IMR-90 (cell line): ENCODE measurements around the gene SLC6A7. TPM values are rescaled to one million over a fixed set of nuclear protein-coding genes. Genes with fewer than 3 reads are reported as not detected.

Experiments
- ATAC-seq: fragments of 200-7000 bp; cut with Tn5 transposase; 2 replicates; pipeline ENCODE4 v1.9.1; 2020; ENCODE audit warnings: low read depth, mild to moderate bottlenecking, moderate library complexity
- BruUV-seq: library from RNA; stranded (reverse); fragments of 400-500 nt; replicated peaks from 2 replicates; lab custom pipeline; 2021; lab: Mats Ljungman, UMichigan
- CTCF ChIA-PET: fragments of 300-600 bp; formaldehyde crosslinking; extraction: SDS; loops from one replicate; lab custom pipeline; 2021; ENCODE audit warnings: antibody characterized with exemption; lab: Yijun Ruan, JAX
- POLR2A ChIA-PET: fragments of 300-600 bp; sonication (Branson Sonifier 250); formaldehyde crosslinking; loops from one replicate; lab custom pipeline; 2022; ENCODE audit warnings: antibody characterized with exemption; ENCODE audit not compliant: unreplicated experiment; lab: Charles Lee
- DNase-seq: peaks from one replicate; pipeline ENCODE4 v3.0.0; 2013
- H2AFZ ChIP-seq: replicated peaks from 2 replicates; pipeline ENCODE3; 2013; ENCODE audit warnings: low read length, mild to moderate bottlenecking; ENCODE audit not compliant: poor library complexity
- H2AK5ac ChIP-seq: 2 replicates; pipeline ENCODE4 v1.6.1; 2013; ENCODE audit warnings: low read depth, low read length, inconsistent platforms
- H2AK9ac ChIP-seq: replicated peaks from 2 replicates; pipeline ENCODE3; 2013; ENCODE audit warnings: mild to moderate bottlenecking, low read depth, low read length, moderate library complexity; ENCODE audit not compliant: poor library complexity
- H2BK120ac ChIP-seq: 2 replicates; pipeline ENCODE4 v1.6.1; 2013; ENCODE audit warnings: low read depth, low read length, inconsistent platforms
- H2BK15ac ChIP-seq: 3 replicates; pipeline ENCODE4 v1.6.1; 2013; ENCODE audit warnings: low read depth, low read length, inconsistent platforms
- H2BK20ac ChIP-seq: 2 replicates; pipeline ENCODE4 v1.6.1; 2013; ENCODE audit warnings: low read depth, mild to moderate bottlenecking, inconsistent platforms, low read length, moderate library complexity
- H2BK5ac ChIP-seq: 2 replicates; pipeline ENCODE4 v1.6.1; 2013; ENCODE audit warnings: mild to moderate bottlenecking, low read depth, low read length, inconsistent platforms; ENCODE audit not compliant: poor library complexity, severe bottlenecking
- H3K14ac ChIP-seq: replicated peaks from 2 replicates; pipeline ENCODE4 v1.6.1; 2013; ENCODE audit warnings: low read depth, low read length, inconsistent platforms
- H3K18ac ChIP-seq: 2 replicates; pipeline ENCODE4 v1.6.1; 2013; ENCODE audit warnings: low read depth, low read length, control low read depth
- H3K23ac ChIP-seq: 2 replicates; pipeline ENCODE4 v1.6.1; 2013; ENCODE audit warnings: low read depth, low read length, inconsistent platforms
- H3K27ac ChIP-seq: 2 replicates; pipeline ENCODE4 v1.5.1; 2013; ENCODE audit warnings: mild to moderate bottlenecking, control low read depth, low read length; ENCODE audit not compliant: insufficient read depth
- H3K27me3 ChIP-seq: 2 replicates; pipeline ENCODE4 v1.6.1; 2013; ENCODE audit warnings: low read length; ENCODE audit not compliant: control insufficient read depth, insufficient read depth
- H3K36me3 ChIP-seq: 2 replicates; pipeline ENCODE4 v1.6.1; 2013; ENCODE audit warnings: low read length, mixed read lengths; ENCODE audit not compliant: control insufficient read depth, insufficient read depth
- H3K4ac ChIP-seq: 2 replicates; pipeline ENCODE4 v1.6.1; 2013; ENCODE audit warnings: low read depth, low read length, inconsistent platforms
- H3K4me1 ChIP-seq: 2 replicates; pipeline ENCODE4 v1.6.1; 2013; ENCODE audit warnings: low read length, mixed read lengths; ENCODE audit not compliant: control insufficient read depth, insufficient read depth
- H3K4me2 ChIP-seq: 2 replicates; pipeline ENCODE4 v1.6.1; 2013; ENCODE audit warnings: low read depth, mild to moderate bottlenecking, control low read depth, low read length, moderate library complexity
- H3K4me3 ChIP-seq: 2 replicates; pipeline ENCODE4 v1.5.1; 2013; ENCODE audit warnings: low read depth, mild to moderate bottlenecking, control low read depth, low read length, moderate library complexity; ENCODE audit not compliant: insufficient read depth
- H3K56ac ChIP-seq: 2 replicates; pipeline ENCODE4 v1.6.1; 2013; ENCODE audit warnings: low read length, inconsistent platforms; ENCODE audit not compliant: insufficient read depth; ENCODE audit errors: extremely low read depth
- H3K79me1 ChIP-seq, 2 experiments: 2 replicates each; pipeline ENCODE4 v1.6.1; 2013; ENCODE audit warnings: low read length in 2 of 2, inconsistent platforms in 1 of 2, low read depth in 1 of 2
- H3K9ac ChIP-seq: 2 replicates; pipeline ENCODE4 v1.6.1; 2013; ENCODE audit warnings: low read depth, low read length, control low read depth
- H3K9me1 ChIP-seq: 2 replicates; pipeline ENCODE4 v1.6.1; 2013; ENCODE audit warnings: low read length, inconsistent platforms; ENCODE audit not compliant: insufficient read depth
- H3K9me3 ChIP-seq: 2 replicates; pipeline ENCODE4 v1.6.1; 2013; ENCODE audit warnings: low read length; ENCODE audit not compliant: control insufficient read depth, insufficient read depth
- H4K20me1 ChIP-seq: 2 replicates; pipeline ENCODE4 v1.6.1; 2013; ENCODE audit warnings: low read length, inconsistent platforms; ENCODE audit not compliant: insufficient read depth
- H4K5ac ChIP-seq: 2 replicates; pipeline ENCODE4 v1.6.1; 2013; ENCODE audit warnings: mild to moderate bottlenecking, low read depth, low read length, control low read depth
- H4K8ac ChIP-seq, 2 experiments: 2 replicates each; pipeline ENCODE4 v1.6.1; 2013; ENCODE audit warnings: low read depth in 2 of 2, low read length in 2 of 2, control low read depth in 1 of 2, inconsistent platforms in 1 of 2
- H4K91ac ChIP-seq: 2 replicates; pipeline ENCODE4 v1.6.1; 2013; ENCODE audit warnings: low read depth, low read length, inconsistent platforms; ENCODE audit not compliant: insufficient read depth
- BHLHE40 ChIP-seq: fragments of 150-350 bp; IDR thresholded peaks from 2 replicates; pipeline ENCODE4 v1.6.1; 2016; ENCODE audit warnings: mild to moderate bottlenecking, low read depth, low read length
- CEBPB ChIP-seq: IDR thresholded peaks from 2 replicates; pipeline ENCODE4 v1.6.1; 2012; ENCODE audit warnings: low read depth, low read length, improper control_type of control experiment
- CHD1 ChIP-seq: IDR thresholded peaks from 2 replicates; pipeline ENCODE4 v1.6.1; 2012; ENCODE audit warnings: low read depth, low read length, improper control_type of control experiment
- FOS ChIP-seq: fragments of 150-350 bp; IDR thresholded peaks from 2 replicates; pipeline ENCODE4 v1.6.1; 2016; ENCODE audit warnings: low read depth, low read length
- MAFK ChIP-seq: IDR thresholded peaks from 2 replicates; pipeline ENCODE4 v1.6.1; 2012; ENCODE audit warnings: low read depth, low read length, improper control_type of control experiment
- MAZ ChIP-seq: IDR thresholded peaks from 2 replicates; pipeline ENCODE4 v1.6.1; 2012; ENCODE audit warnings: low read depth, mild to moderate bottlenecking, low read length, improper control_type of control experiment, moderate library complexity, borderline replicate concordance
- MXI1 ChIP-seq: IDR thresholded peaks from 2 replicates; pipeline ENCODE4 v1.6.1; 2012; ENCODE audit warnings: low read depth, mild to moderate bottlenecking, low read length, moderate library complexity, borderline replicate concordance
- NFE2L2 ChIP-seq: fragments of 150-350 bp; IDR thresholded peaks from 2 replicates; pipeline ENCODE4 v1.6.1; 2016; ENCODE audit warnings: low read depth, mild to moderate bottlenecking, low read length
- POLR2A ChIP-seq: IDR thresholded peaks from 2 replicates; pipeline ENCODE4 v1.6.1; 2012; ENCODE audit warnings: mild to moderate bottlenecking, low read depth, low read length
- RAD21 ChIP-seq: IDR thresholded peaks from 2 replicates; pipeline ENCODE4 v1.6.1; 2012; ENCODE audit warnings: low read length, improper control_type of control experiment
- RFX5 ChIP-seq: IDR thresholded peaks from 2 replicates; pipeline ENCODE4 v1.8.0; 2012; ENCODE audit warnings: low read depth, mild to moderate bottlenecking, low read length, moderate library complexity
- WGBS, 2 experiments: methylation state at CpG; one replicate each; pipeline versions ENCODE4 v1.1.5 to v1.1.7; 2013; ENCODE audit warnings: missing lambda C conversion rate in 2 of 2; ENCODE audit not compliant: insufficient read length in 1 of 2; ENCODE audit errors: extremely low coverage in 2 of 2; 5-methylcytosine and 5-hydroxymethylcytosine counted together
- dilution Hi-C: fragments of 300-500 bp; cut with HindIII; formaldehyde crosslinking; loops from one replicate; pipeline ENCODE4 v1.14.3; 2018; ENCODE audit warnings: low sequenced_read_pairs; ENCODE audit not compliant: unreplicated experiment
- in situ Hi-C: fragments of 300-500 bp; cut with MboI; formaldehyde crosslinking; loops from 3 replicates; pipeline ENCODE4 v1.14.3; 2019; ENCODE audit warnings: low sequenced_read_pairs, inconsistent platforms, mixed read lengths
- intact Hi-C: fragments of 100-400 bp; cut with micrococcal nuclease; formaldehyde crosslinking; loops from 2 replicates; pipeline ENCODE4 v1.10.0; 2022
- polyA plus RNA-seq, 3 experiments: library from polyadenylated mRNA; depleted of rRNA; stranded (reverse); fragments of >200 nt; gene quantifications; 2 replicates each; pipeline ENCODE4 v1.2.3, GENCODE V29; 2012; ENCODE audit warnings: low replicate concordance in 1 of 3
- total RNA-seq: library from RNA; depleted of rRNA; stranded (reverse); fragments of >200 nt; gene quantifications from 2 replicates; pipeline ENCODE4 v1.2.3, GENCODE V29; 2012
- TF ChIP-seq, protein P1 (sequence below): fragments of 150-350 bp; IDR thresholded peaks from 2 replicates; pipeline ENCODE4 v1.6.1; 2016; ENCODE audit warnings: low read depth, mild to moderate bottlenecking, low read length, moderate library complexity, borderline replicate concordance
- TF ChIP-seq, protein P2 (sequence below): fragments of 150-350 bp; IDR thresholded peaks from 2 replicates; pipeline ENCODE4 v1.6.1; 2017; ENCODE audit warnings: mild to moderate bottlenecking, antibody characterized with exemption, low read length, low read depth
- TF ChIP-seq, protein P3 (sequence below): conservative IDR thresholded peaks from 2 replicates; pipeline ENCODE4 v1.5.1; 2012; ENCODE audit warnings: mild to moderate bottlenecking, low read depth, low read length, improper control_type of control experiment

SLC6A7 gene
- total and polyA plus RNA-seq, 2 of the 4 experiments (the other 2 are of a cell fraction): under 0.01 TPM; not detected in 1

DNA sequence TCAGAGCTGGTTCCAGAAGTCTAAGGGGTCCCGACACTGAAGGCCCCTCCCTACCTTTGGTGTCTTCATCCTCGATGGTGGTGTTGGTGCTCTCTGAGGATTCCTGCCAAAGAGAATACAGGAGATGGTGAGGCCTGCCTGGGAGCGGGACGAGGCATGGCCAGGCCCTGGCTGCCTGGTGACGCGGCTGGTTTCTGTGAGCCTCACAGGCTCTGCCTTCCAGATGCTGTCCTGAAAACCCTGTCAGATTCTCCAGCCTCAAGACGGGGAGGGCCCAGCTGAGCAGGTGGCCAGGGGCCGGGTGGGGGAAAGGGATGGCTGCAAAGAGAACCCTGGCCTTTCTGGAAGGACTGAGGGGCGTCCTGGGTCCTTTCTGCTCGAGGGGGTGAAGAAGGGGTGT, 48.8 kb downstream of the SLC6A7 start:
- Histone ChIP-seq H3K14ac (no peak overlapping the region), H3K4me3 (no peak overlapping the region), H2BK20ac (no peak overlapping the region), H4K20me1 (no peaks in the 10 kb centered on the region), H3K27ac (no peak overlapping the region), H2AFZ (no peak overlapping the region), H2BK15ac (no peak overlapping the region), H3K56ac (no peak overlapping the region), H4K91ac (no peak overlapping the region), H2AK9ac (peak overlapping the region; percentile 50), H4K5ac (no peak overlapping the region), H3K18ac (no peak overlapping the region), H2AK5ac (no peak overlapping the region), H3K4me1 (no peaks in the 10 kb centered on the region), H3K27me3 (peaks cover 9% of the 10 kb centered on the region), H2BK120ac (no peak overlapping the region), H3K4me2 (no peak overlapping the region), H3K9me3 (no peaks in the 10 kb centered on the region), H3K4ac (no peak overlapping the region), H4K8ac (no peak overlapping the region), H3K23ac (no peak overlapping the region), H3K9me1 (no peaks in the 10 kb centered on the region), H3K9ac (no peak overlapping the region), H3K36me3 (no peaks in the 10 kb centered on the region), H2BK5ac (no peak overlapping the region), H3K79me1 (no peaks in the 10 kb centered on the region)
- TF ChIP-seq CEBPB: no peak
- no peak for TF ChIP-seq MAZ
- TF ChIP-seq FOS: no peak
- TF ChIP-seq MXI1: no peak
- TF ChIP-seq MAFK: no peak
- TF ChIP-seq, protein P1, sequence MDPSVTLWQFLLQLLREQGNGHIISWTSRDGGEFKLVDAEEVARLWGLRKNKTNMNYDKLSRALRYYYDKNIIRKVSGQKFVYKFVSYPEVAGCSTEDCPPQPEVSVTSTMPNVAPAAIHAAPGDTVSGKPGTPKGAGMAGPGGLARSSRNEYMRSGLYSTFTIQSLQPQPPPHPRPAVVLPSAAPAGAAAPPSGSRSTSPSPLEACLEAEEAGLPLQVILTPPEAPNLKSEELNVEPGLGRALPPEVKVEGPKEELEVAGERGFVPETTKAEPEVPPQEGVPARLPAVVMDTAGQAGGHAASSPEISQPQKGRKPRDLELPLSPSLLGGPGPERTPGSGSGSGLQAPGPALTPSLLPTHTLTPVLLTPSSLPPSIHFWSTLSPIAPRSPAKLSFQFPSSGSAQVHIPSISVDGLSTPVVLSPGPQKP: no peak
- TF ChIP-seq CHD1: no peak
- no peak for TF ChIP-seq POLR2A
- no peak for TF ChIP-seq RFX5
- TF ChIP-seq BHLHE40: no peak
- TF ChIP-seq, protein P2, sequence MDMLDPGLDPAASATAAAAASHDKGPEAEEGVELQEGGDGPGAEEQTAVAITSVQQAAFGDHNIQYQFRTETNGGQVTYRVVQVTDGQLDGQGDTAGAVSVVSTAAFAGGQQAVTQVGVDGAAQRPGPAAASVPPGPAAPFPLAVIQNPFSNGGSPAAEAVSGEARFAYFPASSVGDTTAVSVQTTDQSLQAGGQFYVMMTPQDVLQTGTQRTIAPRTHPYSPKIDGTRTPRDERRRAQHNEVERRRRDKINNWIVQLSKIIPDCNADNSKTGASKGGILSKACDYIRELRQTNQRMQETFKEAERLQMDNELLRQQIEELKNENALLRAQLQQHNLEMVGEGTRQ: no peak
- no peak for TF ChIP-seq NFE2L2
- TF ChIP-seq, protein P3, sequence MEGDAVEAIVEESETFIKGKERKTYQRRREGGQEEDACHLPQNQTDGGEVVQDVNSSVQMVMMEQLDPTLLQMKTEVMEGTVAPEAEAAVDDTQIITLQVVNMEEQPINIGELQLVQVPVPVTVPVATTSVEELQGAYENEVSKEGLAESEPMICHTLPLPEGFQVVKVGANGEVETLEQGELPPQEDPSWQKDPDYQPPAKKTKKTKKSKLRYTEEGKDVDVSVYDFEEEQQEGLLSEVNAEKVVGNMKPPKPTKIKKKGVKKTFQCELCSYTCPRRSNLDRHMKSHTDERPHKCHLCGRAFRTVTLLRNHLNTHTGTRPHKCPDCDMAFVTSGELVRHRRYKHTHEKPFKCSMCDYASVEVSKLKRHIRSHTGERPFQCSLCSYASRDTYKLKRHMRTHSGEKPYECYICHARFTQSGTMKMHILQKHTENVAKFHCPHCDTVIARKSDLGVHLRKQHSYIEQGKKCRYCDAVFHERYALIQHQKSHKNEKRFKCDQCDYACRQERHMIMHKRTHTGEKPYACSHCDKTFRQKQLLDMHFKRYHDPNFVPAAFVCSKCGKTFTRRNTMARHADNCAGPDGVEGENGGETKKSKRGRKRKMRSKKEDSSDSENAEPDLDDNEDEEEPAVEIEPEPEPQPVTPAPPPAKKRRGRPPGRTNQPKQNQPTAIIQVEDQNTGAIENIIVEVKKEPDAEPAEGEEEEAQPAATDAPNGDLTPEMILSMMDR: no peak
- no peak for TF ChIP-seq RAD21
- WGBS, 2 experiments: 92% methylated on average over 4 of the region's 10 CpGs; no CpG with 5 or more reads in 1 of the 2 experiments
- in situ Hi-C loops (no loop called here), dilution Hi-C loops (no loop called here), intact Hi-C loops (no loop called here)
- CTCF ChIA-PET: no interaction called here
- ATAC-seq (no peak), DNase-seq (no peak)
- no TSS peak for BruUV-seq
- POLR2A ChIA-PET: no interaction called here
